Dermis microvascular lymphatic vessel endothelial cell (primary cell): ENCODE measurements around the gene CYTH4. TPM values are rescaled to one million over a fixed set of nuclear protein-coding genes. Genes with fewer than 3 reads are reported as not detected.

Experiments used
- DNase-seq, 2 donors: peaks; one replicate each; pipeline versions ENCODE4 v3.0.0 to v3.0.0-alpha.2; 2010; ENCODE audit warnings: low read depth in 2 of 2
- total RNA-seq: library from RNA; depleted of rRNA; stranded (reverse); fragments of >200 nt; gene quantifications from 2 replicates; pipeline ENCODE4 v1.2.1, GENCODE V29; 2014

The CYTH4 gene
- total RNA-seq, 1 donor from 2014 or later, result 0.13 TPM

DNA sequence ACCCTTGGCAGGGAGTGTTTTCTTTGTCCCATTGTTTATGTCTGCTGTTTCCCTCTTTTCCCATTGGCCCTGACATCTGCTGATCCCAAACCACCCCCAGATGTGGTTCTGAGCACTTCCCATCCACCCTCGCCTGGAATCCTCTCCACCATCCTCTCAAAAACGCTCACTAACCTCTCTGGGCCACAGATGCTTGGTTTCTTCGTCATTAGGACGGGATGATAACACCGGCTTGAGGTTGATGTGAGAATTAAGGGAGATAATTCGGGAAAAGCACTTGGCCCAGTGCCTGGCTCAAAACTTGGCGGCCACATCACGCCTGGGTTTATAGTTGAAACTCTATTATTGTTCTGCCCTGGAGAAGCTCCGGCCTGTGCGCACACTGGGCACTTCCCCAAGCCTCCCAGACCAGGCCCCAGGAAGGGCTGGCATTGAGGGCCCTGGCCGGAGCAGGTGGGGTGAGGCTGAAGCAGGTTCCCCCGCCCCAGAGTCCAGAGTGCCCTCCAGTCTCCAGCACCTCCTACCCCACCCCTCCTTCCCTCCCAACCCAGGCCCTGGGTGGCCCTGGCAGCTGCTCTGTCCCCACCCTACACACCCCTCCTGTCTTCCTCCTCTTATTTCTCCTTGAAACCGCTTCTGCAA is 63.7 kb downstream of the CYTH4 start:
- DNase-seq, result peak in 1 of 2 donors; percentile 31

- no peak for DNase-seq
Observed at GRCh38 chr22:37346505-37346895, 64.2 kb downstream of the CYTH4 start.

DNA sequence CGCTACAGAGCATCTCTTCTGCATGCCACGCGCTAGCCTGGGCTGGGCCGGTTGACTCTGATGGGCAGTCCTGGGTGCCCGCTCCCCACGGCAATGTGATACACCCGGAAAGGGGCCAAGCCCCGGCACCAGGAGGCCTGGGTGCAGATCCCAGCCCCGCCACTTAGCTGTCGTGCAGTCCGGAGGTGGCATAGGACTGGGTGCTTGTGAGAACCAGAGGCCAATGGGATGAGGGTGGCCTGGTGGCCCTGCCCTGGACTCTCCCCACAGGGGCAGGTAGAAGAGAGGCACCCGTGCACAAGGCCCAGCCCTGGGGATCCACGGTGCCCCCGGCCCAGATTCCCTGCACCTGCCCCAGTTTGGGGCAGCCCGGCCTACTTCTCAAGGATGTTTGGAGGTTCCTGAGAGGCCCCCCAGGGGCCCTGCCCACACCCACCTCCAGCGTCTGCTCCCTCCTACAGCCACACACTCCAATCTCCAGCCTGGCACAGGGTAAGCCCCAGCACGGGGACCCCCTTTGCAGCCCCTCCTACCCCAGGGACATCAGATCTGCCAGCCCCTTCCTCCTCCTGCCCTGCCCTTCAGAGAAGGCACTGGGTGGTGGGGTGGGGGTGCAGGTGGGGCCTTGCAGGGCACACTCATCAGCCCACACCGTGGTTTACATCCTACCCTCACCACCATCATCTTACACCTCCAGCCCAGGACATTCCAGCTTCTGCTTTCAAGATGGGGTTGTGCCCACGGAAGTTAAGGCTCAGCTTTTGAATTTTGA is 66.9 kb downstream of the CYTH4 start:
- no peak for DNase-seq

DNA sequence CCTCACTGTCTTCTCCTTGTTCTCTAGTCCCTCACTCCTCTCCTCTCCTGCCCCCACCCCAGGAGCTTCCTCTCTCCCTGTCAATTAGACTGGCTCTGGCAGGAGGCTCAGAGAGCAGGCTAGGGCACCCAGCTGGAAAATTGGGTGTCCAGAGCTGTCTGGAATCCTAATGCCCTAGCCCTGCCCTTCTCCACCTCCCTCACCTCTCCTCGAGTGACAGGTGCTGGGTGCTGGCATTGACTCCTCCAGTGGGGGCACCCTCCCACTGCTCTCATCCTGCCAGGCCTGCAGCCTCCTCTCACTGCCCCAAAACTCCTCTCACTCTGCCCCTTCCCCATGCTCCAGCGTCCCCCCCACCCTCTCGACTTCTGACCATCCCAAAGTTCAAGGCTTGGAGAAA is 68.9 kb downstream of the CYTH4 start:
- DNase-seq, result no peak

DNA sequence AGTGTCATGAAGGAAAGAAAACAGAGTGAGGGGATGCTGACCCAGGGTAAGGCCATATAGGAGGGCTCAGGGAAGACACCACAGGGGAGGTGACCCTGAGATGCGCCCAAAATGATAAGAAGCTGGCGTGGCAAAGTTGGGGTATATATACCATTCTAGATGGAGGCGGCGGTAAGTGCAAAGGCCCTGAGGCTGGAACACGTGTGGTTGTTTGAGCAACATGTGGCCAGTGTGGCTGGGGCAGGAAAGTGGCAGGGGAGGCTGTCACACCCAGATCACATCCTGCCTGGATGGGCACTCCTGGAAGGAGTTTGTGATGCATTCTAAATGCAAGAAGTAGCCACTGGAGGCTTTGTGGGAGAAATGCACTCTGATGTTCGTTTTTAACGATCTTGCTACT is 70.2 kb downstream of the CYTH4 start:
- DNase-seq, result no peak

GRCh38 chr22:37353839-37354238 is 71.5 kb downstream of the CYTH4 start:
- DNase-seq, result no peak

- no peak for DNase-seq
Observed at GRCh38 chr22:37354261-37354660, 72.0 kb downstream of the CYTH4 start.

GRCh38 chr22:37354670-37355069 is 72.4 kb downstream of the CYTH4 start:
- no peak for DNase-seq

GRCh38 chr22:37355174-37355573 is 72.9 kb downstream of the CYTH4 start:
- DNase-seq, result no peak

DNA sequence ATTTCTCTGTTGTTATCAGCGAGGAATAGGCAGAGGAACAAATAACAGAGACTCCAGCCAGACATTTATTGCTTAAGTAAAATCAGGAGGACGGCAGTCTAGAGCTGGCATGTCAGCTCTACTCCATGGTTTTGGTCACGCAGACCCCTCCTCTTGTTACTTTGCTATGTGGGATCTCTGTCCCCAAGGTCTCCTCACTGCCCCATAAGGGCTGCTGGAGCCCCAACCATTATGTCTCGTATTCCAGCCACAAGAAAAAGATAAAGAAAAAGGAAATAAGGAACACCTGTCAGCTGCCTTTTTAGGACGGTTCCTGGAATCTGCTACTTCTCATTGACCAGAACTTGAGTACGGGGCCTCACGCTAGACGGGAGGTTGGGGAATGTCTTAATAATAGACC is 74.6 kb downstream of the CYTH4 start:
- no peak for DNase-seq

GRCh38 chr22:37357446-37358075 is 75.3 kb downstream of the CYTH4 start:
- no peak for DNase-seq

DNA sequence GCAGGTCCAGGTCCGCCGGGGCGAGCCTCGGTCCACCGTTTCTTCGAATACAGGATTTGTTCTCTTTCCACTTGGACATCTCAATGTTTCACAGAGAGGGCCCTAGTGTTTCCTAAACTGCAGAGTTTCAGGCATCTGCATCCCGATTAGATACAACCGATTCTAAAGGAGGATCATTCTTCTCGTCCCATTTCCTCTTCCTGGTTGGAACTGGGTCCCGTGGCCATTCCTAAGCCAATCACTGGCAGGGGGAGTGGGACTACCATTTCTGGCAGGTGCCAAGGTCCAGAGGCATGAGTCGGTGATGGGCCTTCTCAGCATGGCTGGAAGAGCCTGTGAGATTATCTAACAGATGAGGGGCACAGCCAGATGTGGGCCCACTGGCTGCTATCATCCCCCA is 76.1 kb downstream of the CYTH4 start:
- DNase-seq, result no peak

DNA sequence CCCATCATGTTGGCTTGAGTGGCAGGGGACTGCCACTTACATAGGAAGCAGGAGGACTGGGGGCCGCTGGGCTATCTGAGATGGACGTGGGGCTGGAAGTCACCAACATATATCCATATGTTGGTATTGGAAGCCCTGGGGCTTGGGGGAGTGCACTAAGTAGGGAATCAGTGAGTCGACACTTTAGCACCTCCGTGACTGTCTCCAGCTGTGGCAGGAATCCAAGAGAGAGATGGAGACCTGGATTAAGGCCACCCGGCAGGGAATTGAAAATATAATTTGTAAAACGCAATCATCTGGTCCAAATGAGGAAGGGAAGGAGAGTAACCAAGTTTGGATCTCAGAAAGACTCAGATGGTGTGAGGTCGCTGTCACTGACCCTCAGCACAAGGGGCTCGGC is 76.6 kb downstream of the CYTH4 start:
- DNase-seq, result no peak

DNA sequence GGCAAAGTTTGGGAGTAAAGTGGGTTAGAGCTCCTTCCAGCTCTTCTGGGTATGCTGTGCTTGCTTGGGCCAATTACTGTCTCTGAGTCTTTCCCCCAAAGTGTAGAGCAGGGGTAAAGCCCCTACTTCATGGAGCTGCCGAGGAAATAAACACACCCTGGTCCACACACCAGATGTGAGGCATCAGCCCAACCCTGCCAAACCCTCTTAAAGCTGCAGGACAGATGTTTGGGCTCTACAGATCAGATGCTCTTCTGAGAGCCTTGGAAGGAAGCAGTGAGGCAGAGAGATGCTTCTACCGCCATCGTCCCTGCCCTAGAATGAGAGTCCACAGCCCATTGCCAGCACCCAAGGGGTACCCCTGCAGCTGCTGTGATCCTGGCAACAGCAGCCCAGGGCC is 80.3 kb downstream of the CYTH4 start:
- DNase-seq, result no peak

DNA sequence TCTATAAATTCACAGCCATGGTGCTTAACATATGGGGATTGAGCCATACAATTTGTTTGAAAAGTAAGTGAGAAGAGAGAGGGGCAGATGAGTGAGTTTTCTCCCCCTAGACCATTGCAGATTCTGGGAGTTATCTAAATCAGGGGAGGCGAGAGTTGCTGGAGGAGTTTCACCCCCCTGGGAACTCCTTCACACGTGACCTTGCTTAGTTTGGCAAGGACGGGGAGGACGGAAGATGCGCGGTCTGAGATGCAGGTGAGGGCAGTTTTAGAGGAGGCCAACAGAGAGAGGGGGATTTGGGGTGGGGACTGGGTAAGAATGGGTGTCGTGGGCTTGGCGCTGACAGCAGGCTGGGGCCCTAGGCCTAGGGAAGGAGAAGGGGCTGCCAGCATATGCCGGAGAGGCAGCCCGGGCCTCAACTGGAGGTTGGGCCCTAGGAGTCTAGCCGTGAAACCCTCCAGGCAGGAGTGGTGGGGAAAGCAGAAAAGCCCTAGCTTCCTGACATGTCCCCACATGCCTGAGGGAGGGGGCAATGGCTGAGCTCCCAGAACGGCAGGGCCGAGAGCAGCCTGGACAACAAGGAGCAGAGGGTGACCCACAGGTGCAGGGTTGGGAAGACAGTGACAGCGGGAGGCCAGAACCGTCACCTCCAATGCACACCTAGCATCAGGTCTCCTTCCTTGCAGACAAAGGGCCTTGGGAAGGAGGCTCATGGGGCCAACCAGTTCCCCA is 81.1 kb downstream of the CYTH4 start:
- no peak for DNase-seq

Other genes with a start within 250 kb of the CYTH4 start
- gene KCTD17, start 230.8 kb upstream of the CYTH4 start, total RNA-seq, result 50.6 and 74.3 TPM in 2 replicates
- gene TMPRSS6, start 172.8 kb upstream of the CYTH4 start, total RNA-seq, result not detected in 2 replicates
- gene IL2RB, start 132.6 kb upstream of the CYTH4 start, total RNA-seq, result not detected in 2 replicates
- 5.0 and 6.6 TPM in 2 replicates for gene C1QTNF6, start 94.3 kb upstream of the CYTH4 start, total RNA-seq
- gene SSTR3, start 70.0 kb upstream of the CYTH4 start, total RNA-seq, result not detected in 2 replicates
- gene RAC2, start 38.2 kb upstream of the CYTH4 start, total RNA-seq, result 11.8 and 12.8 TPM in 2 replicates
- under 0.01 TPM in 2 replicates for gene ELFN2, start 145.0 kb downstream of the CYTH4 start, total RNA-seq
- gene MFNG, start 203.9 kb downstream of the CYTH4 start, total RNA-seq, result 97.7 and 197 TPM in 2 replicates
- 47.9 and 55.6 TPM in 2 replicates for gene CARD10, start 236.9 kb downstream of the CYTH4 start, total RNA-seq